Neural progenitor cell (in vitro differentiated cells): ENCODE data around the gene JAM2.

Experiments used
- EZH2 ChIP-seq: fragments of 200-600 bp; sonication (generic); IDR thresholded peaks from 2 replicates; pipeline ENCODE4 v1.6.1; 2017; ENCODE audit warnings: antibody characterized with exemption, mild to moderate bottlenecking, moderate library complexity
- TF ChIP-seq, protein P1 (sequence below): fragments of 200-600 bp; sonication (generic); IDR thresholded peaks from 2 replicates; pipeline ENCODE4 v1.5.1; 2017; ENCODE audit warnings: antibody characterized with exemption, mild to moderate bottlenecking

DNA sequence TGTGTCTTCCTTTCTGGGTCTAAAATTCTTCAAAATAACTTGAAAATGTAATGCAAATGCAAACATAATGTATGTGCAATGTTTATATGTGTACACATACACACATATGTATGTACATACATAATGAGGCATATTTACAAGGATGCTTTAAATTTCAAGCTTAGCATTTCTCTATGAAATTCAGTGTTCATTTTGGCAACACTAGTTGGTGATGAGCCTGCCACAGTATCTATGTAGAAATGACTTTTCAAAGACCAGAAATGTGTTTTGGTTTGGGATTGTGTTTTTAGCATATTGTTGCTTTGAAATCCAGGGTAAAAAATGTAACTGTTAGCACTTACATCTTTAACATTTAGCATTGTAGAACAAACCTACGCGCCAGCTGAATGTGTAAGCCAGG lies 105.8 kb downstream of the JAM2 start:
- TF ChIP-seq, protein P1, sequence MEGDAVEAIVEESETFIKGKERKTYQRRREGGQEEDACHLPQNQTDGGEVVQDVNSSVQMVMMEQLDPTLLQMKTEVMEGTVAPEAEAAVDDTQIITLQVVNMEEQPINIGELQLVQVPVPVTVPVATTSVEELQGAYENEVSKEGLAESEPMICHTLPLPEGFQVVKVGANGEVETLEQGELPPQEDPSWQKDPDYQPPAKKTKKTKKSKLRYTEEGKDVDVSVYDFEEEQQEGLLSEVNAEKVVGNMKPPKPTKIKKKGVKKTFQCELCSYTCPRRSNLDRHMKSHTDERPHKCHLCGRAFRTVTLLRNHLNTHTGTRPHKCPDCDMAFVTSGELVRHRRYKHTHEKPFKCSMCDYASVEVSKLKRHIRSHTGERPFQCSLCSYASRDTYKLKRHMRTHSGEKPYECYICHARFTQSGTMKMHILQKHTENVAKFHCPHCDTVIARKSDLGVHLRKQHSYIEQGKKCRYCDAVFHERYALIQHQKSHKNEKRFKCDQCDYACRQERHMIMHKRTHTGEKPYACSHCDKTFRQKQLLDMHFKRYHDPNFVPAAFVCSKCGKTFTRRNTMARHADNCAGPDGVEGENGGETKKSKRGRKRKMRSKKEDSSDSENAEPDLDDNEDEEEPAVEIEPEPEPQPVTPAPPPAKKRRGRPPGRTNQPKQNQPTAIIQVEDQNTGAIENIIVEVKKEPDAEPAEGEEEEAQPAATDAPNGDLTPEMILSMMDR = no peak
- no peak for TF ChIP-seq EZH2
